HepG2 (cell line): ENCODE measurements around the gene NBL1. TPM values are rescaled to one million over a fixed set of nuclear protein-coding genes. Genes with fewer than 3 reads are reported as not detected.
A peak's percentile ranks its signal among the peaks of the same experiment; 100 is the strongest.

Experiments
- ARNTL ChIP-seq: sonication (generic); formaldehyde crosslinking; IDR thresholded peaks from 2 replicates; pipeline ENCODE4 v1.4.0; 2020; ENCODE audit warnings: mild to moderate bottlenecking, missing genetic modification reagents
- CAMTA2 ChIP-seq: sonication (generic); formaldehyde crosslinking; IDR thresholded peaks from 2 replicates; pipeline ENCODE4 v1.4.0; 2020; ENCODE audit warnings: mild to moderate bottlenecking, missing genetic modification reagents, borderline replicate concordance
- DMAP1 ChIP-seq: IDR thresholded peaks from 2 replicates; pipeline ENCODE4 v1.6.1; 2016
- EED ChIP-seq: sonication (generic); formaldehyde crosslinking; IDR thresholded peaks from 2 replicates; pipeline ENCODE4 v1.5.0; 2020; ENCODE audit warnings: mild to moderate bottlenecking, missing genetic modification reagents
- GATAD2A ChIP-seq: IDR thresholded peaks from 2 replicates; pipeline ENCODE4 v1.6.1; 2016
- HCFC1 ChIP-seq: fragments of 150-350 bp; IDR thresholded peaks from 2 replicates; pipeline ENCODE4 v1.6.1; 2014; ENCODE audit warnings: low read depth, low read length
- HNRNPK ChIP-seq: fragments of 200-400 bp; formaldehyde crosslinking; IDR thresholded peaks from 2 replicates; pipeline ENCODE4 v1.6.1; 2018; ENCODE audit warnings: low read length, low read depth, moderate library complexity, mild to moderate bottlenecking; ENCODE audit not compliant: poor library complexity, severe bottlenecking
- JUNB ChIP-seq: sonication (generic); formaldehyde crosslinking; IDR thresholded peaks from 2 replicates; pipeline ENCODE4 v1.8.0; 2022; ENCODE audit warnings: missing genetic modification reagents, mild to moderate bottlenecking, borderline replicate concordance
- KDM2A ChIP-seq: sonication (generic); formaldehyde crosslinking; IDR thresholded peaks from 2 replicates; pipeline ENCODE4 v1.4.0; 2020; ENCODE audit warnings: low read depth, missing genetic modification reagents, borderline replicate concordance
- KDM6A ChIP-seq: IDR thresholded peaks from 2 replicates; pipeline ENCODE4 v1.6.1; 2016; ENCODE audit warnings: low read depth
- MBD4 ChIP-seq: IDR thresholded peaks from 2 replicates; pipeline ENCODE4 v1.6.1; 2012; ENCODE audit warnings: low read length, inconsistent platforms, borderline replicate concordance
- MEIS2 ChIP-seq: sonication (generic); formaldehyde crosslinking; IDR thresholded peaks from 2 replicates; pipeline ENCODE4 v1.9.0; 2021; ENCODE audit warnings: mild to moderate bottlenecking, missing genetic modification reagents
- MTA3 ChIP-seq: sonication (generic); formaldehyde crosslinking; IDR thresholded peaks from 2 replicates; pipeline ENCODE4 v1.4.0; 2020; ENCODE audit warnings: missing genetic modification reagents
- NFKB2 ChIP-seq: sonication (generic); formaldehyde crosslinking; IDR thresholded peaks from 2 replicates; pipeline ENCODE4 v1.4.0; 2020; ENCODE audit warnings: missing genetic modification reagents, borderline replicate concordance
- SETDB1 ChIP-seq: sonication (generic); formaldehyde crosslinking; IDR thresholded peaks from 2 replicates; pipeline ENCODE4 v1.5.1; 2020; ENCODE audit warnings: missing genetic modification reagents, mild to moderate bottlenecking, borderline replicate concordance
- SOX13 ChIP-seq, 3 experiments: fragments of 450-650 bp in 1 of 3; sonication (generic) in 1 of 3; formaldehyde crosslinking in 1 of 3; IDR thresholded peaks in 2 of 3; conservative IDR thresholded peaks in 1 of 3; 2 replicates each; pipeline versions ENCODE4 v1.5.0 to v1.6.1; 2016 to 2020; ENCODE audit warnings: antibody characterized with exemption in 1 of 3, mild to moderate bottlenecking in 1 of 3, missing compliant biosample characterization in 1 of 3, missing genetic modification reagents in 1 of 3, moderate library complexity in 1 of 3
- SRF ChIP-seq: IDR thresholded peaks from 2 replicates; pipeline ENCODE4 v1.6.1; 2011; ENCODE audit warnings: mild to moderate bottlenecking, low read depth, low read length, moderate library complexity
- STAG1 ChIP-seq: sonication (generic); formaldehyde crosslinking; IDR thresholded peaks from 2 replicates; pipeline ENCODE4 v1.4.0; 2020; ENCODE audit warnings: missing genetic modification reagents
- TEAD3 ChIP-seq: optimal IDR thresholded peaks from 2 replicates; pipeline ENCODE3; 2016; ENCODE audit warnings: borderline replicate concordance
- TRAFD1 ChIP-seq: sonication (generic); formaldehyde crosslinking; IDR thresholded peaks from 2 replicates; pipeline ENCODE4 v1.5.1; 2020; ENCODE audit warnings: missing genetic modification reagents, mild to moderate bottlenecking, borderline replicate concordance
- TSC22D2 ChIP-seq: sonication (generic); formaldehyde crosslinking; IDR thresholded peaks from 2 replicates; pipeline ENCODE4 v1.5.1; 2020; ENCODE audit warnings: missing genetic modification reagents, mild to moderate bottlenecking, borderline replicate concordance
- YEATS4 ChIP-seq: sonication (generic); formaldehyde crosslinking; IDR thresholded peaks from 2 replicates; pipeline ENCODE4 v1.4.0; 2020; ENCODE audit warnings: missing genetic modification reagents, borderline replicate concordance
- ZC3H13 ChIP-seq: sonication (generic); formaldehyde crosslinking; IDR thresholded peaks from 2 replicates; pipeline ENCODE4 v1.8.1; 2023; ENCODE audit warnings: mild to moderate bottlenecking, missing genetic modification reagents, moderate library complexity
- ZNF136 ChIP-seq: sonication (generic); formaldehyde crosslinking; IDR thresholded peaks from 2 replicates; pipeline ENCODE4 v1.8.1; 2022; ENCODE audit warnings: low read depth, mild to moderate bottlenecking, moderate library complexity, missing genetic modification reagents
- ZNF598 ChIP-seq: sonication (generic); formaldehyde crosslinking; IDR thresholded peaks from 2 replicates; pipeline ENCODE4 v1.5.1; 2020; ENCODE audit warnings: mild to moderate bottlenecking, missing genetic modification reagents, borderline replicate concordance
- ZNF772 ChIP-seq: sonication (generic); formaldehyde crosslinking; IDR thresholded peaks from 2 replicates; pipeline ENCODE4 v1.5.0; 2020; ENCODE audit warnings: mild to moderate bottlenecking, missing genetic modification reagents
- polyA plus RNA-seq, 8 experiments: library from polyadenylated mRNA; depleted of rRNA in 3 of 8; stranded (reverse) in 7 of 8; unstranded in 1 of 8; fragments of >200 nt; fragmentation: Illumina TruSeq in 4 of 8; extraction: Trizol in 4 of 8; gene quantifications; 2 replicates each; pipeline versions ENCODE4 v1.2.1 to v1.2.3, GENCODE V29; 2011 to 2016; ENCODE audit warnings: low read depth in 4 of 8, missing spikeins in 1 of 8, mixed read lengths in 1 of 8; ENCODE audit not compliant: insufficient read depth in 1 of 8
- total RNA-seq, 5 experiments: library from RNA; depleted of rRNA; stranded (reverse); fragments of >200 nt; fragmentation: Illumina TruSeq; extraction: Trizol; gene quantifications; 2 replicates each; pipeline ENCODE4 v1.2.3, GENCODE V29; 2016; ENCODE audit warnings: low read depth in 1 of 5
- TF ChIP-seq, protein P1 (sequence below): sonication (generic); formaldehyde crosslinking; IDR thresholded peaks from 2 replicates; pipeline ENCODE4 v1.8.0; 2022; ENCODE audit warnings: low read depth, missing genetic modification reagents

NBL1 gene
- total and polyA plus RNA-seq, 2 of the 13 experiments (the other 11 are each of a cell fraction or from before 2014, with no cell fraction given) = 2.7 to 13.8 TPM

- no peak; the same call in 1 of the 2 replicates for TF ChIP-seq ZNF598 (CRISPR knock-in tag)
- no peak for TF ChIP-seq HNRNPK
- peak; percentile 70 for TF ChIP-seq ZNF772 (CRISPR knock-in tag)
- TF ChIP-seq EED (CRISPR knock-in tag) = peak; percentile 77
- no peak for TF ChIP-seq JUNB (CRISPR knock-in tag)
- TF ChIP-seq, protein P1, sequence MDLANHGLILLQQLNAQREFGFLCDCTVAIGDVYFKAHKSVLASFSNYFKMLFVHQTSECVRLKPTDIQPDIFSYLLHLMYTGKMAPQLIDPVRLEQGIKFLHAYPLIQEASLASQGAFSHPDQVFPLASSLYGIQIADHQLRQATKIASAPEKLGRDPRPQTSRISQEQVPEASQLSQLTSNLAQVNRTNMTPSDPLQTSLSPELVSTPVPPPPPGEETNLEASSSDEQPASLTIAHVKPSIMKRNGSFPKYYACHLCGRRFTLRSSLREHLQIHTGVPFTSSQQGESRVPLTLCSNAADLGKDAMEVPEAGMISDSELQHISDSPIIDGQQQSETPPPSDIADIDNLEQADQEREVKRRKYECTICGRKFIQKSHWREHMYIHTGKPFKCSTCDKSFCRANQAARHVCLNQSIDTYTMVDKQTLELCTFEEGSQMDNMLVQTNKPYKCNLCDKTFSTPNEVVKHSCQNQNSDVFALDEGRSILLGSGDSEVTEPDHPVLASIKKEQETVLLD (CRISPR knock-in tag) = no peak
- TF ChIP-seq CAMTA2 (CRISPR knock-in tag) = no peak
- no peak for TF ChIP-seq ZNF136 (CRISPR knock-in tag)
- TF ChIP-seq HCFC1 = no peak; the same call in 1 of the 2 replicates
- TF ChIP-seq SOX13 (IDR thresholded peaks at IDR 0.05) = no peak
- no peak for TF ChIP-seq SOX13 (CRISPR knock-in tag; conservative IDR thresholded peaks at IDR 0.05 in 1 of 2, IDR thresholded peaks at IDR 0.05 in 1 of 2)
- no peak for TF ChIP-seq ZC3H13
- no peak for TF ChIP-seq KDM6A (CRISPR knock-in tag)
- no peak for TF ChIP-seq SRF
- 0 out of 2 replicates have a peak, but pooled peaks have one; percentile 30 for TF ChIP-seq TSC22D2
- TF ChIP-seq DMAP1 = peak; percentile 54; the same call in 1 of the 2 replicates
- TF ChIP-seq SETDB1 (CRISPR knock-in tag) = no peak
- no peak for TF ChIP-seq TRAFD1 (CRISPR knock-in tag)
- TF ChIP-seq MTA3 (CRISPR knock-in tag) = 0 out of 2 replicates have a peak, but pooled peaks have one; percentile 19
- peak; percentile 5; the same call in 1 of the 2 replicates for TF ChIP-seq STAG1 (CRISPR knock-in tag)
- TF ChIP-seq MBD4 = no peak
- TF ChIP-seq TEAD3 (CRISPR knock-in tag) = no peak
- 0 out of 2 replicates have a peak, but pooled peaks have one; percentile 72 for TF ChIP-seq KDM2A
- peak; percentile 41; the same call in 1 of the 2 replicates for TF ChIP-seq NFKB2 (CRISPR knock-in tag)
- TF ChIP-seq ARNTL (CRISPR knock-in tag) = peak; percentile 17; the same call in 1 of the 2 replicates
- peak; percentile 55; the same call in 1 of the 2 replicates for TF ChIP-seq YEATS4 (CRISPR knock-in tag)
- TF ChIP-seq MEIS2 = peak; percentile 74
- no peak; the same call in 1 of the 2 replicates for TF ChIP-seq GATAD2A (CRISPR knock-in tag)
Measured at GRCh38 chr1:19596714-19597495, 47.2 kb upstream of the NBL1 start (continued).
